ENCODE data around the gene TRAF2.

DNA sequence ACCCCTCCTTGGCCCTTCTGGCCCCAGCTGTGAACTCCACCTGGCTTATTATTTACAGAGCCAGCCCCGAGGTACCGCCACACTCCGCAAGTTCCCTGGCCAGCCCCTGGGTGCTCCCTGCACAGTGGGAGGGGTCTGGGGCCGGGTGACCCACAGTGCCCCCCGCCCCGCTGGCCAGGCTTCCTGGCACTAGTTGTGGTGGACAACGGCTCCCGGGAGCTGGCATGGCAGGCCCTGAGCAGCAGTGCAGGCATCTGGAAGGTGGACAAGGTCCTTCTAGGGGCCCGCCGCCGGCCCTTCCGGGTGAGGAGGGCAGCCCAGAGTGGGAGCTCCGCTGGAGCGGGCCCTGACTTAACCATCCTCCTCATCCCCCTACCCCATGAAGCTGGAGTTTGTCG lies 30.2 kb upstream of the TRAF2 start:
- TF ChIP-seq, protein P1, sequence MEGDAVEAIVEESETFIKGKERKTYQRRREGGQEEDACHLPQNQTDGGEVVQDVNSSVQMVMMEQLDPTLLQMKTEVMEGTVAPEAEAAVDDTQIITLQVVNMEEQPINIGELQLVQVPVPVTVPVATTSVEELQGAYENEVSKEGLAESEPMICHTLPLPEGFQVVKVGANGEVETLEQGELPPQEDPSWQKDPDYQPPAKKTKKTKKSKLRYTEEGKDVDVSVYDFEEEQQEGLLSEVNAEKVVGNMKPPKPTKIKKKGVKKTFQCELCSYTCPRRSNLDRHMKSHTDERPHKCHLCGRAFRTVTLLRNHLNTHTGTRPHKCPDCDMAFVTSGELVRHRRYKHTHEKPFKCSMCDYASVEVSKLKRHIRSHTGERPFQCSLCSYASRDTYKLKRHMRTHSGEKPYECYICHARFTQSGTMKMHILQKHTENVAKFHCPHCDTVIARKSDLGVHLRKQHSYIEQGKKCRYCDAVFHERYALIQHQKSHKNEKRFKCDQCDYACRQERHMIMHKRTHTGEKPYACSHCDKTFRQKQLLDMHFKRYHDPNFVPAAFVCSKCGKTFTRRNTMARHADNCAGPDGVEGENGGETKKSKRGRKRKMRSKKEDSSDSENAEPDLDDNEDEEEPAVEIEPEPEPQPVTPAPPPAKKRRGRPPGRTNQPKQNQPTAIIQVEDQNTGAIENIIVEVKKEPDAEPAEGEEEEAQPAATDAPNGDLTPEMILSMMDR (conservative IDR thresholded peaks at IDR 0.05; ENCODE audit: low read depth, low read length) = no peak
- no peak for TF ChIP-seq EZH2 (IDR thresholded peaks at IDR 0.05; ENCODE audit: low read length, unreplicated experiment)

Data from PC-3 (cell line).